Activated T-cell treated with anti-CD3 and anti-CD28 coated beads for 4 hours (primary cell): ENCODE measurements around the gene ZNF275.
"Not testable (repeated sequence)": the region's sequence is repeated elsewhere in the genome, so short reads cannot be mapped to it uniquely, and the experiment has no call there.

ENCODE experiments used
- DNase-seq: peaks from one replicate; pipeline ENCODE4 v3.0.0-alpha.2; 2020

Gene ZNF275

DNA sequence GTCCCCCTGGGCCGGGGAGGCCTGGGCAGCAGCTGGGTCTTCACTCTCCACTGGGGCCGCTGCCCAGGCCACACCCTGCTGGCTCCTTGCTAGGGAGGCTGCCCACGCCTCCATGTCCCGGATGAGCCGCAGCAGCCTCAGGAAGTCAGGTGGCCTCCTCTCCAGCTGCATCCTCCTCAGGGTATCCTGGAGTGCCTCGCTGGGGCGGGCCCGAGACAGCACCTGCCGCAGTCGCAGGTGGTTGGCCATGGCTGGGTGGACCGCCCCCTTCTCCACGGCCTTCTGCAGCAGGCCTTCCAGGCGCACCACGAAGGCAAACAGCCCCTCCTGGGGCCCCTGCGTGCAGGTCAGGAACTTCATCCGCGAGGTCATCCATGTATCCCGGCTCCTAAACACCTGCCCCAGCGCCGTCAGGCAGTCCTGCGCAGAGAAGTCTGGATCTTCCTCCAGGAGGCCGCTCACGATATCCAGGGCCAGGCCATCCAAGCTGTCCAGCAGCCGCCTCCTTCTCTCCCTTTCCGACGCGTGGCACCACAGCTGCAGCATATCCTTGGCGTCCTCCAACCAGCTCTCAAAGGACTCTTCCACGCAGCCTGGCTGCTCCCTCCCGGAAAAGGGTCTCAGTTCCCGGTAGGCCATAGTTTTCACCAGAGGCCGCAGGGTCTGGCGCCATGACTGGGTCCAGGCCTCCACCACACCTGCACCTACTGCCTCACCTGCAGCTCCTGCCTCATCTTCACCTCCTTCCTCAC, 14.5 kb upstream of the ZNF275 start:
- no peak for DNase-seq

DNA sequence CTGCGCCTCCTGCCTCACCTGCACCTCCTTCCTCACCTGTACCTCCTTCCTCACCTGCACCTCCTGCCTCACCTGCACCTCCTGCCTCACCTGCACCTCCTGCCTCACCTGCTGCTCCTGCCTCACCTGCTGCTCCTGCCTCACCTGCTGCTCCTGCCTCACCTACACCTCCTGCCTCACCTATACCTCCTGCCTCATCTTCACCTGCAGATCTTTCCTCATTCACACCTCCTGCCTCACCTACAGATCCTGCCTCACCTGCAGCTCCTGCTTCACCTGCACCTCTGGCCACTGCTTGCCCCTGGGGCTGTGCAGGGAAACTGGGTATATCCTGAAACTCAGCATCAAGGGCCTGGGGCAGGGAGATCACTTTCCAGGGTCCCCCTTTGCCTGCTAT, 13.9 kb upstream of the ZNF275 start:
- DNase-seq: not testable (repeated sequence)

DNA sequence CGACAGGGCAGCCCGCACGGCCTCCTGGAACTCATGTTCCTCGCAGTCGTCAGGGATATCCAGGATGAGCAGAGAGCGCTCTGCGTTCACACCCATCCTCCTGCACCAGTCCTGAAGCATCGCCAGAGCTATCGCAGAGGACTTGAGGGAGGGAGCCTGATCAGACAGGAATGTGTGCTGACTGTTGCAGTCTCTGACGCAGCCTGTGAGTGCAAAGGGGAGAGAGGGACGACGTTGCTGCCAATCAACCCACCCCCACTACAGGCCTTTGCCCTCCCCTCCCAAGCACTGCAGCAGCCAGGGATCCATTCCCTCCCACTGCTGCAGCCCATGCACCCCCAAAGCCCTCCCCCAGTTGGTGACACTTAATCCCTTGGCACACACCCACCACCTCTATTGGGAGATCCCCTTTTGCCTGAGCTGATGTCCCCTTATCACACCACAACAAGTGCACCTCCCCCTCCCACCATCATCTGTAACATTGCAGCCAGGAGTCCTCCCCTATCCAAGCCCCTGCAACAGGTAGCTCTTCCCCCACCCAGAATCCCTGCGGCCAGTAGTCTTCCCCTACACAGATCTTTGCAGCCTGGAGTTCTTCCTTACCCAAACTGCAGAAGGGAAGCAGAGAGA, 13.3 kb upstream of the ZNF275 start:
- no peak for DNase-seq

DNA sequence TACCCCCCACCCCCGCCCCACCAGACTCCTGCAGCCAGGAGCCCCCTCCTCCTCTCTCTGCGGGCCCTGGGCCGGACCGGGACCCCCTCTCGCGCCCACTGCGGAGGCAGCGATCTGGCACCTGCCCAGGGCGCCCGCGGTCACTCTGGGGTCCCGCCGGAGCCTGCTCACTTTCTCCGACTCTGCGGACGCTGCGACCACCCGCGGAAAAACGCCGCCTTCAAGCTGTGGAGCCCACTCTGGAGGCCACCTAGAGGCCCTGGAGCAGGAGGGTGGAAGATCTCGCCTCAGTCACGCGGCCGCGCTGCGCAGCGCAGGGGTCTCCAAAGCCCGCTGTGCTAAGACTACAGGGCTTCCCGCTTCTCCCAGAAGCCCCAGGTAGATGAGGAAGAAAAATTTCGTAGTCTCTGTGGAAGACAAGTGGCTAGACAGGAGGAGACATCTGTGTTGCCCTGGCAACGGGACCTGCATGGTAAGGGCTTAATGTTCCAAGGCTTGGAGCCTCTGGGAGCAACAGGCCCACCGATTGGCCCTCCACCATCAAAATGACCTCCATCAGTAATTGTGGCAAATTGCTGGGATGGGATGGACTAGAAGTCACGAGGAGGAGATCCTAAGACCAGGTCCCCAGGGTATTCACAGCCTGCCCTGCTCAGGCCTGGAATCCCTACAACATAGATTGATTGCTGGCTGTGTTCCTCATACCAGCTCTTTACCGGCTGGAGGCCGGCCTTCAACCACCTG, 12.4 kb upstream of the ZNF275 start, which contains the start of gene PNMA6F:
Gene PNMA6F (minus strand): TSS at position 387 of the 744 bp plus-strand sequence. CDS start 1,093 bp downstream, outside the sequence.
- no peak for DNase-seq

DNA sequence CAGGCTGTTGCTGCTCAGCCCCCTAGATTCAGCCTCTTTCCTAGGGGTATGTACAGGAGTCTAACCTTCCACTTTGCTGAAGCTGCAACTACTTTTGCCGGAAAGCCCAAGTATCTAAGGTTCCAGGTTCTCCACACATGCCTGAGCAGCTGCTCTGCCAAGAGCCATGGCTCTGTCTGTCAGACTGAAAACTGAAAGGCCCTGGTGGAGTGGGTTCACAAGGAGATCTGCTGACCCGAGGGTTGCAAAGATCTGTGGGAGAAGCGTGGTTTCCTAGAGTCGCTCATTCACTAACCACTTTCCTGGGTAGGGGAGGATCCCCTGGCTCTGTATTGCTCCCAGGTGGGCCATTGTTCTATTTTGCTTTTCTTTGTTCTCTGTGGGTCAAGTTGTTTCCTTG, 6.4 kb upstream of the ZNF275 start:
- no peak for DNase-seq

DNA sequence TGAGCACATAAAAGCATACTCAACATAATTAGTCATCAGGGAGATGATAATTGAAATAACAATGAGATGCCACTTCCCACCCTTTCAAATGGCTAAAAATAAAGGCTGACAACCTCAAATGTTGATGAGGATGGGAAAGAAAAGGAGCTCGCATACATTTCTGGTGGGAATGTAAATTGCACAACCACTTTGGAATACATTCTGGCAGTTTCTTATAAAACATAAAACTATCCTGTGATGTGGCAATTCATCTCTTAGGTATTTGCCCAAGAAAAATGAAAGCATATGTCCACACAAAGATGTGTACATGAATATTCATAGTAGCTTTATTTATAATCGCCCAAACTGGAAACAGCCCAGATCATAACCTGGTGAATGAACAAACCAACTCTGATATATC, 687 bp upstream of the ZNF275 start:
- DNase-seq: no peak

DNA sequence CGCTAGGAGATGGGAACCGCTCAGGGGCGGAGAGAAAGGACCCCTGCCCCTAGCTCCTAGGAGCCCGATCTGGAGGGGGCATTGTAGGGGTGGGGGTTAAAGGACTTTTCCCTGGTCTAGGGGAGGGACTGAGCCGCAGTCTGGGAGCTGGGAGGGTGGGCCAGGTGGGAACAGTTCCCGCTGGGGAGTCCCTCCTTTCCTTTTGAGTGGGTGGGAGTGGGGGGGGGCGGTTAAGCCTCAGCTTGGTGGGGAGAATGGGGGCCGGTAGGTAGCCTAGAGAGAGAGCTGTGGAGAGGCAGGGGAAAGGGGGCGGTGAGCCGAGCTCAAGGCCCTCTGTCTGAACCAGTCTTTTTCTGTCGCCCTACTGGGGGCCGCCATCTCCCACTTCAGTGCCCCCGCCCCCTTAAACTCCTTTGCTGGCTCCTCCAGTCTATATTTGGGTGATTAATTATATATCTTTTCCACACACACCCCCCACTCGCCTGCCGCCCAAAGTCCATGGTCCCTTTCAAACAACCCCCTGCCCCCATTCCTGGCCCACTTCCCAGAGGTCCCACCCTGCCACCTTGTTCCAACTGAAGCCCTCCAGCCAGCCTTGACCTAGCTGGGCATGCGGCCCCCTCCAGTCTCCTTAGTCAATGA, 822 bp downstream of the ZNF275 start:
- DNase-seq: no peak

DNA sequence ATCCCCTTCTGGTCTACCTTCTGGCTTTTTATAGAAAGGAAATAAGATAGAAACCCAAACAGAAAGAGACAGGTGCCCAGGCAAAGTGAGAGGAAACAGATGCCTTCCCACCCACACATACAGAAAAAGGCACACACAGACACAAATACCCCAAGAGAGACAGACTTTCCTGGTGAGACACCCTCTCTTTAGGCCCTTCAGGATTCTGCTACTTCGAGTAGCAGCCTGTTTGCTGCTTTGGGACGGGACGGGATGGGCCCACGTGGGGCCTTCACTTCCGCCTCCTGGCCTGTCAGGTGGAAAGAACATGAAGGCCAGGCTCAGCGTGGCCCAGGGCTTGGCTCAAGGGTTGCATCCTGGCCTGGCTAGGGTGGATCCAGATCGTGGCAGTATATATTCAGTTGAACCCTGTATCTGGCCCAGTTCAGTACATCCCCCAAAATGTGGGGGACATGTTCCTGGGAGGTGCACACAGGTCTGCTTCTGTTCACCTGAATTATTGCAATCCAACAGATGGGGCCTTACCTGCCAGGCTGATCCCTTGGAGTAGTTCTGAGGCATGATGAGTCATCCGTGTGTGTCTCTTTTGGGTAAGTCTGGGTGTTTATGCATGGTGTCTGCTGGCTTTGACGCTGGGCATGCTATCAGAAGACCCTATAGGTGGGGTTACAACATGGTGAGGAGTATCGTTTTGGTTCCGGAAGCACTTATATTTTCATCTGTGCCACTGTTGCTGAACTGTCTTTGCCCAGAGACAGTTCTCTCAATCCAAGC, 2.4 kb downstream of the ZNF275 start:
- no peak for DNase-seq

DNA sequence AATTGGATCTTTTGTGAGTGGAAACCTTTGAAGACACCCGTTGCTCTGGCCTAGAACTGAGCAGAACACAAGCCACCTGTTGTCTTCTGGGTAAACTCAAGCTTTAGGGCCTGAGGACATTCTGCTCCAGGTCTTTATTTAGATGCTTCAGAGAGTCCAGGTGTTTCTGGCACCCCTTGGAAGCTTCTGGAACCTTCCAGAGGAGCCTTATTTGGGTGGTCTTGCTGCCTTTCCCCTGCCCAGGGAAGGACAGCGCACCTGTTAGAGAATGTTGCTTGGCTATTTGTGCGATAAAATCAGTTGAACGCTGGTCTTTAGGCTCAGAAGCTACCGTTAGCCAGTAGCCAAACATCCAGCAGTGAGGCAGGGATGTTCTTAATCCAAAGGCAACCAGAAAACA, 3.0 kb downstream of the ZNF275 start:
- no peak for DNase-seq

DNA sequence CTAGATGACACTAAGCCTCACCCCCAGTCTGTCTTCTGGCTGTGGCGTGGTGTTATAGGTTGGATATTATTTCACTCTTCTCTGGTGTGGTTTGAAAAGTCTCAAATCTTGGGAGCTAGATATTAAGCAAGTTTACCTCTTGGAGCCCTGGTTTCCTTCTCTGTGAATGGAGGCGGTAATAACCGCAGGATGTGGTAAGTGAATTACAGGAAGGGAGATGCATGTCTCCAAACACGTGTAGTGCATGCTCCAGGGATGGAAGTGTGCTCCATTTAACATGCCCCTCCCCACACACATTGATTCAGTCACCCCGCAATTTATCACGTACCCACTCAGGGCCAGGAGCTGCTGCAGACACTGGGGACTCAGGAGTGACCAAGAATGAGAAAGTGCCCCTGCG, 4.9 kb downstream of the ZNF275 start:
- DNase-seq: no peak

DNA sequence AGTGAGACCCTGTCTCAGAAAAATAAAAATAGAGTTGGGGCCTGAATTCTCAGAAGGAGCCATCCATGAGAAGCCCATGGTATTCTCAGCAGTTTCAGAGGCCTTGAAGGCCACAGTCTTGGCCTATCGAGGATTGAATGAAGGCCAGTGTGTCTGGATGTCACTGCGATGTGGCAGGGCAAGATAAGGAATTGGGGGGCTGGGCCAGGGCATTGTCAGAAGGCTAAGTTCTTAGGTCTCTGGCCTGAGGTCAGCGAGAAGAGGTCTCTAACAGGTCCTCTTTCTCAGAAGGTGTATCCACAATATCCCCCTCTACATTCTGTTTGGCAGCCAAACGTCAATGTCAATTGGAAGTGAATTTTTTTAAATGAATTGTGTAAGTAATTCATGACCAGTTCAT, 5.7 kb downstream of the ZNF275 start:
- DNase-seq: no peak

DNA sequence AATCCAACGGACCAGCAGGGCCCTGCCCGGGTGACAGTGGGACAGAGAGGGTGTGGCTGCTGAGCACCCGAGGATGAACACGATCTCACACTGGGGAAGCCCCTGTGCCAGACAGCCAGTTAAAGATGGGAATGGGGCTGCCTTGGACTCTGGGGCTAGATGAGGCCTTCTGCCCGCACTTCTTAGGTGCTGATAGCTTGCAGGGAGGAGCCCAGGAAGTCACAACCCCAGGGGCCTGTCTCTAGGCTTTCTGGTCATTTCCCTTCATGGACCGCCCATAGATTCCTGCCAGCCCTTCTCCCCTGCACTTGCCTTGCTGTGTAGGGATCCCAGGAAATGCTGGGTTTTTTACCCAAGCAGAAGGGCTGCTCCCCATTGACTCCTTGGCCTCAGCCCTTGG, 6.2 kb downstream of the ZNF275 start:
- no peak for DNase-seq

DNA sequence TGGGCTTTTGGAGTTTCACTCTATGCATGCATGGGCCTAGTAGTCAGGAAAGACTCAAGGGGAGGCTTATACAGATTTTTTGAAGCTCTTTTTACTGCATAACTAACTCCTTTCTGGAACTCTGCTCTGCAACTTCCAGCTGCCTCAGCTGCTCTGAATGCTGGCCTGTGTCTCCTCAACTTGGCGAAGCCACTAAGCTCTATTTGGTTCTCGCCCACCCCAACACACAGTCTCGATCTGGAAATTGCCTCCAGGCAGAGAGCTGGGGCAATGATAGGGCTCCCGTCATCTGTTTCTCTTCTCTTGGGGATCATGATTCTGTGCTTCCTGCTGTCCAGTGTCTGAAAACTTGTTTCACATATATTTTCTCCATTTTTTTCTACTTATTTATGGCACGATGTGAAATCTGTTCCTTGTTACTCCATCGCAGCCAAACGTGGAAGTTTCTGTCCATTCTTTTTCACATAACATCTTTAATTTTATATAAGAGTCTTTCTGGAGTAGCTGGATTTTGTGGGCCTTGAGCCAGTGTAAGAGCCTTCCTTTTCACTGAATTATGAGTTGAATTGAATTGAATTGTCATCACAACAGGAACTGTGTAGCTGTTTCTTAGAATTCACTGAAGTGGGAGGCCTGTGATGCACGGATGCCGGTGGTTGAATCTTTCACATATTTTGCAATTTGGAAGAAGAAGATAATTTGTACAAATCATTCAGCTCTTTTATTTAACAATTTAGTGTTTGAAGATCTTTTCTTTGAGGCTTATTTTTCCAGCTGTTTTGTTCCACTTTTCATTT, 9.0 kb downstream of the ZNF275 start:
- DNase-seq: no peak

DNA sequence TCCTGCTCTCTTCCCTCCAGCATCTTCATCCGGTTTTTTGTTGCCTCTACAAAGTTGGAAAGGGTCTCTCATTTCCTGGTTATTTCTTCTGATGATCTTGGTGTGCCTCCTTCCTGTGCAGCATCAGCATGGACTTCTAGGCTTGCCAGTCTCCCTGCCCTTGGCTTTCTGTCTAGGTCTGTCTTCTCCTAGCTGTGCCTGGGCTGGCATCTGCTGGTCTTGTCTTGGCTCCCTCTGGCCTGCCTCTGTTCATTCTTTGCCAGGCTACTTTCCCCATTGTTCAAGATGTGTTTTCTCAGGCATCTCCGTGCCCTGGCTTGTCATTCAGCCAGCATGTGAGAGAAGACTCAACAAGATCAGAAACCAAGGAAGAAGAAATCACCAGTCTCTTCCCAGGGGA, 9.7 kb downstream of the ZNF275 start:
- DNase-seq: no peak

DNA sequence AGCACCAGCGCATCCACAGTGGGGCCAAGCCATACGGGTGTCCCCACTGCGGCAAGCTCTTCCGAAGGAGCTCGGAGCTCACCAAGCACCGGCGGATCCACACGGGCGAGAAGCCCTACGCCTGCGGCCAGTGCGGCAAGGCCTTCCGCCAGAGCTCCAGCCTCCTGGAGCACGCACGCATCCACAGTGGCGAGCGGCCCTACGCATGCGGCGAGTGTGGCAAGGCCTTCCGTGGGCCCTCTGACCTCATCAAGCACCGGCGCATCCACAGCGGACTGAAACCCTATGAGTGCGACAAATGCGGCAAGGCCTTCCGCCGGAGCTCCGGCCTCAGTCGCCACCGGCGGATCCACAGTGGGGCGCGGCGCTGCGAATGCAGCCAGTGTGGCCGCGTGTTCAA, 13.6 kb downstream of the ZNF275 start:
- DNase-seq: no peak

DNA sequence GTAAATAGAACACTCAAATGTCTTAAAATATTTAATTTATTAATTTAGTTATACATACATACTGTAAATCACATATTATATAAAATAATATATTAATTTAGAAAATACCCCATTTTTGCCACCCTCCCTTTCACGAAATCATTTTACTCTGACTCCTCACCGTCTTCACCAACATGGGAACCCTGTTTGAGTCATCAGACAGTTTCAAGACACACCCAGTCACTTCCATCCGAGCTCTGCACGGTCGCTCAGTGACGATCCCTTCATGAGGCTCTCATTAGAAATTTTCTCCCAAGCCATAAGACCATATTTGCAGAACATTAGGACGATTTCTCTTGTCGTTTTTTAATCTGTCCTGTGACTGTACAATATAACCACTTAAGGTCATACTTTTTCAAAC, 14.5 kb downstream of the ZNF275 start:
- DNase-seq: no peak

DNA sequence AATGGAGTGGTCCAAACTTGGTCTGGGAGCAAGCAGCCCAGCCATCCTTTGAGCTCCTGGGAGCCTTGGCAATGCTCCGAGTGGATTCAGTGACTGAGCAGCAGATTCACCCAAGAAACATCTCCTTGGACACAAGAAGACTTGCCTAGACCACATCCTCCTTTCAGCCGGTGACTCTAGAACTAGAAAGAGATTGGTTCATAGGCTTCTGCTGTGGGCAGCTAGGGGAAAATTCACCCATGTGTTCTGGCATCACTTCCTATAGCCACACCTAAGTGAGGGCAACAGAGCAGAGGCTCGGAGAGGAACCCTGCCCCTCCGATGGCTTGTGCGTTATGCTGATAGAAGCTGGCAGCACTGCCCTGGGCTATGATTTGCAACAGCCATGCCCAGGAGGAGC, 16.0 kb downstream of the ZNF275 start:
- DNase-seq: no peak

DNA sequence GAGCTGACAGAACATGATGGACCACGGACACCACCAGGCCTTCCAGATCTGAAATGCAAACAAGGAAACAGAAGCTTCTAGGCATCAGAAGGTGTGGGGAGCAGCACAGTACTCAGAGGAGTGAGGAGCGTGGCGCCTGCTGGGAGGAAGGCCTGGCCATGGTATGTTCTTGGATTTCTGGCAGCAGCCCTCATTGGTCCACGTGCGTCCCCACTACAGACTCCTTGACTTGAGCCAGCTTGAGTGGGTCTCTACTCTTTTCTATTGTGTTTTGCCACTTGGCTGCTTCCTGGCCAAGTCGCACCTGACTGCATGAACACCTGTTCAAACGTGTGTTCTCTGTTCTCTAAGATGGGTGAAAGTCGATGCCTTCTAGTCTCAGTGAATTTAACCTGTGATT, 18.0 kb downstream of the ZNF275 start:
- DNase-seq: no peak

DNA sequence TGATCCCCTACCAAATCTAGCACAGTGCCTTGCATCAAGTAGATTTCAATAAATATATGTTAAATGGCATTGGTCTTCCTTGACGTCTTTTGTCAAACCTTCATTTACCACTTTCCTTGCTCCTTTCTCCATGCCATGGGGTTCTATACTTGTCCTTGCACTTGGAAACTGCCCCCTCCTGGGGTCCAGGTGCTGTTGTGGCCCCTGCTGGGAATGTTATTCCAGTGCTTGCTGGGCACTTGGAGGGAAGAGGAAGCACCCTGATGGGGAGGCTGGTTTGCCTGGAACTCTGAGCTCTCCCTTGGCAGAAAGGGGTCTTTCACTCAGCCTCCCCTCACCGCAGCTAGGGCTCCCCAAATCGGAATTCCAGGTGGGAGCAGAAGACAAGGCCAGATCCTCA, 18.9 kb downstream of the ZNF275 start:
- DNase-seq: no peak

DNA sequence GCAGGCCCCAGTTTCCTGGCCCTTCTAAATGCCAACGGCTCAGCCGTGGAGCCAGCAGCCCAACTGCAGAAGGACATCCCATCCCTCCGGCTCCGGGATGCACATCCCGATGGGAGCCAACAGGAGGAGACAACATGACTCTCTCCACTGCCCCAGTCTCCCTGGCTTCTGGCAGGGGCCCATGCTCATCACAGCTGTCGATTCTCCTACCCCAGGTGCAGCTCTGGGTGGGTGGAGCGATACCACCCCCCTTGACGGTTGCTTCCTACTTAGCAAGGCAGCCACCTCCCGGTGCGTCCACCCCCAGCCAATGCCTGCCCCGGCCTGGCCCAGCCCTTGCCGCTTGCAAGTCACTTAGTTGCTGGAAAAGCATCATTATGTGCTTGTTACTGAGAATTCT, 19.5 kb downstream of the ZNF275 start:
- no peak for DNase-seq

DNA sequence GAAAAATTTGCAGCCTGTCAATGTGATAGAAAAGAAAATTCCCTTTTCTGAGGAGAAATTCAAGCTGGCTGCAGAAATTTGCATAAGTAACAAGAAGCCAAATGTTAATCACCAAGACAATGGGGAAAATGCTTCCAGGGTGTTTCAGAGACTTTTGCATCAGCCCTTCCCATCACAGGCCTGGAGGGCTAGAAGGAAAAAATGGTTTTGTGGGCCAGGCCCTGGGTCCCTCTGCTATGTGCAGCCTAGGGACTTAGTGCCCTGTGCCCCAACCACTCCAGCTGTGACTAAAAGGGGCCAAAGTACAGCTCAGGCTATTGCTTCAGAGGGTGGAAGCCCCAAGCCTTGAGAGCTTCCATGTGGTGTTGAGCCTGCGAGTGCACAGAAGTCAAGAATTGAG, 23.9 kb downstream of the ZNF275 start:
- DNase-seq: no peak
